ENCODE data around the gene ELP1. TPM values are rescaled to one million over a fixed set of nuclear protein-coding genes. Genes with fewer than 3 reads are reported as not detected.

The ELP1 gene
- total RNA-seq, 1 experiment from 2014 or later: 53.6 TPM

- Histone ChIP-seq H3K4me1 (ENCODE audit: insufficient read depth, low read length) (peaks cover 12% of the 10 kb centered on the region; the same call in 1 of the 2 replicates), H3K9ac (ENCODE audit: low read length) (no peak overlapping the region), H3K27ac (ENCODE audit: low read length) (no peak overlapping the region), H3F3A (ENCODE audit: low read length, unreplicated experiment) (no peaks in the 10 kb centered on the region), H3K4me3 (ENCODE audit: low read length) (no peak overlapping the region), H3K9me3 (ENCODE audit: low read length) (no peaks in the 10 kb centered on the region), H3K27me3 (ENCODE audit: low read length) (no peaks in the 10 kb centered on the region), H3K36me3 (ENCODE audit: low read depth, low read length) (no peaks in the 10 kb centered on the region; the same call in none of the 2 replicates), H3K9me2 (replicated peaks; ENCODE audit: low read length) (no peaks in the 10 kb centered on the region), H3K4me2 (ENCODE audit: low read length) (no peak overlapping the region), H4K20me1 (ENCODE audit: low read length) (peaks cover 5% of the 10 kb centered on the region; the same call in 1 of the 2 replicates), H2AFZ (ENCODE audit: low read length) (no peak overlapping the region), H3K79me2 (ENCODE audit: low read length) (peaks cover 24% of the 10 kb centered on the region)
- no peak for TF ChIP-seq EZH2phosphoT487 (IDR thresholded peaks at IDR 0.05; ENCODE audit: borderline replicate concordance, low read length)
- TF ChIP-seq CTCF (conservative IDR thresholded peaks at IDR 0.05; ENCODE audit: low read depth, low read length): no peak
- no peak for TF ChIP-seq EZH2 (IDR thresholded peaks at IDR 0.05; ENCODE audit: low read length, unreplicated experiment)
- no peak for DNase-seq
- intact Hi-C loops (cut with micrococcal nuclease): no loop called here
- ATAC-seq: no peak
- ChIA-PET CTCF (no interaction called here), POLR2A (ENCODE audit: unreplicated experiment) (no interaction called here)
- BruUV-seq (replicated peaks): no TSS peak
Measured at GRCh38 chr9:108937561-108938305, 3.8 kb upstream of the ELP1 start.

GRCh38 chr9:108934323-108934893 lies 484 bp upstream of the ELP1 start, which contains the start of gene ABITRAM:
ABITRAM (plus strand) TSS chr9:108934400; CDS start chr9:108934487, 87 bp downstream.
- peak; percentile 69 for DNase-seq
- no peak for TF ChIP-seq CTCF (conservative IDR thresholded peaks at IDR 0.05; ENCODE audit: low read depth, low read length)
- TF ChIP-seq EZH2 (IDR thresholded peaks at IDR 0.05; ENCODE audit: low read length, unreplicated experiment): no peak
- no peak for TF ChIP-seq EZH2phosphoT487 (IDR thresholded peaks at IDR 0.05; ENCODE audit: borderline replicate concordance, low read length)

More at GRCh38 chr9:108934323-108934893, 484 bp upstream of the ELP1 start, which contains the start of gene ABITRAM:
- POLR2A ChIA-PET (ENCODE audit: unreplicated experiment): no interaction called here
- Histone ChIP-seq H3K4me2 (ENCODE audit: low read length) (peak within 1 kb of the TSS; percentile 99), H3K9me2 (replicated peaks; ENCODE audit: low read length) (no peaks in the 10 kb centered on the region), H3K79me2 (ENCODE audit: low read length) (peaks cover 53% of the 10 kb centered on the region), H4K20me1 (ENCODE audit: low read length) (peaks cover 7% of the 10 kb centered on the region; the same call in 1 of the 2 replicates), H3K4me1 (ENCODE audit: insufficient read depth, low read length) (peaks cover 23% of the 10 kb centered on the region), H2AFZ (ENCODE audit: low read length) (peak within 1 kb of the TSS; percentile 90), H3K9me3 (ENCODE audit: low read length) (no peaks in the 10 kb centered on the region), H3K27me3 (ENCODE audit: low read length) (no peaks in the 10 kb centered on the region), H3K9ac (ENCODE audit: low read length) (peak within 1 kb of the TSS; percentile 92), H3K27ac (ENCODE audit: low read length) (peak within 1 kb of the TSS; percentile 53), H3K36me3 (ENCODE audit: low read depth, low read length) (no peaks in the 10 kb centered on the region; the same call in 1 of the 2 replicates), H3K4me3 (ENCODE audit: low read length) (peak within 1 kb of the TSS; percentile 91), H3F3A (ENCODE audit: low read length, unreplicated experiment) (no peaks in the 10 kb centered on the region)
- BruUV-seq (replicated peaks): TSS peak; percentile 59
- CTCF ChIA-PET: no interaction called here
- intact Hi-C loops (cut with micrococcal nuclease): no loop called here
- ATAC-seq: peak; percentile 82

Measured in PC-3 (cell line).